H1 (cell line): ENCODE results near the gene PIK3C2G. TPM values are rescaled to one million over a fixed set of nuclear protein-coding genes. Genes with fewer than 3 reads are reported as not detected.

ENCODE experiments used
- CTCF ChIA-PET: fragments of 300-600 bp; sonication (Branson Sonifier 250); formaldehyde crosslinking; loops from one replicate; lab custom pipeline; 2021; ENCODE audit not compliant: partially characterized antibody; lab: Charles Lee
- POLR2A ChIA-PET: fragments of 300-600 bp; sonication (Branson Sonifier 250); formaldehyde crosslinking; loops from one replicate; lab custom pipeline; 2021; ENCODE audit warnings: inconsistent platforms; ENCODE audit not compliant: partially characterized antibody; lab: Charles Lee
- DNase-seq, 2 experiments: peaks; one replicate each; pipeline versions ENCODE4 v3.0.0 to v3.0.0-alpha.2; 2010 to 2022; ENCODE audit warnings: low spot score in 2 of 2, low read depth in 1 of 2, mixed read lengths in 1 of 2
- FAIRE-seq: peaks from 2 replicates; lab custom pipeline; 2011; peaks lifted over from hg19 to GRCh38; lab: Jason Lieb, UNC
- H2AFZ ChIP-seq: 2 replicates; pipeline ENCODE4 v1.8.1; 2012; ENCODE audit warnings: low read length, inconsistent platforms
- H2AK5ac ChIP-seq: 2 replicates; pipeline ENCODE4 v1.6.1; 2013; ENCODE audit warnings: low read depth, low read length
- H2BK120ac ChIP-seq: replicated peaks from 2 replicates; pipeline ENCODE3; 2013; ENCODE audit warnings: low read depth, low read length, inconsistent platforms
- H2BK12ac ChIP-seq: 2 replicates; pipeline ENCODE4 v1.6.1; 2013; ENCODE audit warnings: low read depth, low read length
- H2BK15ac ChIP-seq: 2 replicates; pipeline ENCODE4 v1.6.1; 2013; ENCODE audit warnings: low read length
- H2BK20ac ChIP-seq: 2 replicates; pipeline ENCODE4 v1.6.1; 2013; ENCODE audit warnings: low read length
- H2BK5ac ChIP-seq: 2 replicates; pipeline ENCODE4 v1.6.1; 2013; ENCODE audit warnings: low read depth, low read length
- H3K14ac ChIP-seq: 2 replicates; pipeline ENCODE4 v1.6.1; 2013; ENCODE audit warnings: inconsistent platforms; ENCODE audit not compliant: insufficient read length
- H3K18ac ChIP-seq: 2 replicates; pipeline ENCODE4 v1.6.1; 2013; ENCODE audit warnings: low read length; ENCODE audit errors: extremely low read depth
- H3K23ac ChIP-seq: 2 replicates; pipeline ENCODE4 v1.6.1; 2013; ENCODE audit warnings: inconsistent platforms; ENCODE audit not compliant: insufficient read length
- H3K23me2 ChIP-seq: 2 replicates; pipeline ENCODE4 v1.6.1; 2013; ENCODE audit warnings: low read depth, low read length
- H3K27ac ChIP-seq: 2 replicates; pipeline ENCODE4 v1.6.1; 2011; ENCODE audit warnings: low read depth, low read length, inconsistent platforms
- H3K27me3 ChIP-seq, 4 experiments: replicated peaks in 1 of 4; 1 replicate in 1 of 4; 2 replicates in 3 of 4; pipeline versions ENCODE4 v1.6.1 to v1.8.1; 2011 to 2013; ENCODE audit warnings: low read length in 3 of 4, mild to moderate bottlenecking in 3 of 4, inconsistent platforms in 2 of 4, mixed read lengths in 2 of 4, moderate library complexity in 1 of 4; ENCODE audit not compliant: control insufficient read depth in 3 of 4, insufficient read depth in 3 of 4; ENCODE audit errors: extremely low read depth in 1 of 4
- H3K36me3 ChIP-seq, 4 experiments: 2 replicates each; pipeline versions ENCODE4 v1.6.1 to v1.8.1; 2011 to 2013; ENCODE audit warnings: mild to moderate bottlenecking in 4 of 4, low read length in 3 of 4, moderate library complexity in 2 of 4, control low read depth in 1 of 4, inconsistent platforms in 1 of 4; ENCODE audit not compliant: insufficient read depth in 4 of 4, control insufficient read depth in 2 of 4
- H3K4ac ChIP-seq: replicated peaks from 2 replicates; pipeline ENCODE3; 2013; ENCODE audit warnings: low read length, low read depth, mixed read lengths, inconsistent platforms; ENCODE audit not compliant: insufficient read length
- H3K4me1 ChIP-seq, 4 experiments: replicated peaks in 1 of 4; 1 replicate in 1 of 4; 2 replicates in 3 of 4; pipeline versions ENCODE4 v1.6.1 to v1.8.1; 2011 to 2013; ENCODE audit warnings: low read length in 3 of 4, inconsistent platforms in 2 of 4, mixed read lengths in 1 of 4; ENCODE audit not compliant: insufficient read depth in 4 of 4, control insufficient read depth in 3 of 4
- H3K4me2 ChIP-seq, 2 experiments: 2 replicates each; pipeline versions ENCODE4 v1.6.1 to v1.8.1; 2011 to 2013; ENCODE audit warnings: low read depth in 2 of 2, low read length in 2 of 2, control low read depth in 1 of 2, inconsistent platforms in 1 of 2, mild to moderate bottlenecking in 1 of 2; ENCODE audit not compliant: insufficient read depth in 1 of 2
- H3K4me3 ChIP-seq, 4 experiments: fragments of 200-600, 300-600 bp in 1 of 4; sonication (generic), shearing (Covaris generic), sonication (Bioruptor Twin) in 1 of 4; 2 replicates each; pipeline versions ENCODE4 v1.5.1 to v1.8.1; 2011 to 2016; ENCODE audit warnings: low read length in 4 of 4, low read depth in 3 of 4, control low read depth in 2 of 4, inconsistent platforms in 2 of 4, mild to moderate bottlenecking in 2 of 4, mixed read lengths in 1 of 4, moderate library complexity in 1 of 4; ENCODE audit not compliant: insufficient read depth in 2 of 4; ENCODE audit errors: extremely low read depth in 1 of 4
- H3K56ac ChIP-seq: replicated peaks from 2 replicates; pipeline ENCODE3; 2013; ENCODE audit warnings: low read depth, mild to moderate bottlenecking, mixed read lengths, low read length, inconsistent platforms; ENCODE audit not compliant: insufficient read length
- H3K79me1 ChIP-seq: 2 replicates; pipeline ENCODE4 v1.6.1; 2013; ENCODE audit warnings: low read depth, low read length, control low read depth
- H3K79me2 ChIP-seq, 2 experiments: 2 replicates each; pipeline versions ENCODE4 v1.6.1 to v1.8.1; 2012 to 2013; ENCODE audit warnings: low read length in 2 of 2, mild to moderate bottlenecking in 2 of 2, inconsistent platforms in 1 of 2; ENCODE audit not compliant: insufficient read depth in 2 of 2, control insufficient read depth in 1 of 2
- H3K9ac ChIP-seq, 4 experiments: replicated peaks in 1 of 4; 1 replicate in 1 of 4; 2 replicates in 3 of 4; pipeline versions ENCODE4 v1.6.1 to v1.8.1; 2011 to 2013; ENCODE audit warnings: low read depth in 3 of 4, low read length in 3 of 4, control low read depth in 2 of 4, mild to moderate bottlenecking in 2 of 4, moderate library complexity in 2 of 4, inconsistent platforms in 1 of 4; ENCODE audit errors: extremely low read depth in 1 of 4
- H3K9me3 ChIP-seq, 2 experiments: 2 replicates each; pipeline versions ENCODE4 v1.6.1 to v1.8.1; 2012 to 2013; ENCODE audit warnings: mild to moderate bottlenecking in 2 of 2, moderate library complexity in 2 of 2, control low read depth in 1 of 2, inconsistent platforms in 1 of 2, low read depth in 1 of 2, low read length in 1 of 2, mixed read lengths in 1 of 2; ENCODE audit not compliant: insufficient read depth in 2 of 2
- H4K20me1 ChIP-seq, 2 experiments: replicated peaks in 1 of 2; 2 replicates each; pipeline versions ENCODE3 to v1.8.1; 2011 to 2013; ENCODE audit warnings: inconsistent platforms in 2 of 2, low read length in 2 of 2, mild to moderate bottlenecking in 1 of 2; ENCODE audit not compliant: insufficient read depth in 2 of 2, control insufficient read depth in 1 of 2
- H4K5ac ChIP-seq: 2 replicates; pipeline ENCODE4 v1.6.1; 2013; ENCODE audit warnings: low read length, low read depth, mixed read lengths, inconsistent platforms; ENCODE audit not compliant: insufficient read length
- H4K8ac ChIP-seq: 2 replicates; pipeline ENCODE4 v1.8.0; 2013; ENCODE audit warnings: mild to moderate bottlenecking, moderate library complexity, low read length, inconsistent platforms; ENCODE audit not compliant: insufficient read depth; ENCODE audit errors: extremely low read depth
- H4K91ac ChIP-seq: replicated peaks from 2 replicates; pipeline ENCODE3; 2013; ENCODE audit warnings: low read length, mixed read lengths, inconsistent platforms; ENCODE audit not compliant: insufficient read length
- CHD1 ChIP-seq: IDR thresholded peaks from 2 replicates; pipeline ENCODE4 v1.6.1; 2012; ENCODE audit warnings: low read depth, low read length, improper control_type of control experiment
- CTBP2 ChIP-seq: IDR thresholded peaks from 2 replicates; pipeline ENCODE4 v1.7.0; 2011; ENCODE audit warnings: borderline replicate concordance, mild to moderate bottlenecking, moderate library complexity, mixed read lengths, low read length; ENCODE audit not compliant: insufficient read depth, insufficient read length
- POLR2AphosphoS5 ChIP-seq: IDR thresholded peaks from 2 replicates; pipeline ENCODE4 v1.6.1; 2011; ENCODE audit warnings: low read depth, low read length
- WGBS, 2 experiments: shearing (Covaris generic) in 1 of 2; methylation state at CpG; one replicate each; pipeline versions ENCODE4 v1.1.6 to v1.1.7; 2013 to 2015; ENCODE audit warnings: low lambda C conversion rate in 2 of 2, mixed read lengths in 2 of 2, inconsistent platforms in 1 of 2, low coverage in 1 of 2, missing lambda C conversion rate in 1 of 2; ENCODE audit not compliant: insufficient replicate concordance in 2 of 2, insufficient coverage in 1 of 2, insufficient read length in 1 of 2; ENCODE audit errors: extremely low coverage in 1 of 2, missing lambda C conversion rate in 1 of 2; 5-methylcytosine and 5-hydroxymethylcytosine counted together
- polyA plus RNA-seq, 7 experiments: library from polyadenylated mRNA; depleted of rRNA in 3 of 7; stranded (reverse) in 5 of 7; unstranded in 2 of 7; fragments of >200 nt in 5 of 7; fragments of 200-250 nt in 2 of 7; gene quantifications; 1 replicate in 5 of 7; 2 replicates in 1 of 7; 4 replicates in 1 of 7; pipeline versions ENCODE4 v1.2.1 to v1.2.3, GENCODE V29; 2011 to 2013; ENCODE audit warnings: missing spikeins in 2 of 7, mixed read lengths in 2 of 7
- total RNA-seq: library from RNA; stranded (reverse); fragmentation: NEBNext Ultra II Directional; extraction: Animal tissue kit (Norgen Biotek cat#: 25700); gene quantifications from 2 replicates; pipeline ENCODE4 v1.2.1, GENCODE V29; 2021

PIK3C2G gene
- total and polyA plus RNA-seq, 2 of the 8 experiments (the other 6 are each of a cell fraction or from before 2014, with no cell fraction given) = not detected

DNA sequence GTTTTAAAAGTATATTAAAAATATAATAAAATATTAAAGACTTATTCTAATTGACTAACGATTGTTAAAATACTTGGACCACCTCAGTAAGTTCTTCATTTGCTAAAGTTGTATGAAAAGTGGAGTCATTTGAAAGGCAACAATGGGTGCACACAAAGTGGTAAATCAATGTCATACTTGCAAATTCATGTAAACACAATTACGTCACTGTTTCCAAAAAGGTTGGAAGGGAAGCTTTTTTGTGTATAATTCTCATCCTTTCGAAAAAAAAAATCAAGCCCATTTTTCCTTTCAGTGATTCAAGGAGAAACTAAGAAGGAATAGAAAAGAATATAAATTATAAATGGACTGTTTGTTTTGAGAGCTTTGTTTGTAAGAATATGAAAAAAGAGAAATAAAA lies 166.2 kb downstream of the PIK3C2G start:
- Histone ChIP-seq H4K8ac (no peak overlapping the region), H3K4me1 (peaks cover 0 to 3% (median under 1%) of the 10 kb centered on the region in 4 experiments; a peak in 3 of 7 replicates), H3K9me3 (no peaks in the 10 kb centered on the region), H3K56ac (no peak overlapping the region), H3K23ac (no peak overlapping the region), H3K79me2 (no peaks in the 10 kb centered on the region), H2BK120ac (no peak overlapping the region), H3K23me2 (no peaks in the 10 kb centered on the region), H3K79me1 (no peaks in the 10 kb centered on the region), H2BK20ac (no peak overlapping the region), H2BK5ac (no peak overlapping the region), H3K14ac (no peak overlapping the region), H2AFZ (no peak overlapping the region), H3K4me3 (no peak overlapping the region), H2BK15ac (no peak overlapping the region), H4K5ac (no peak overlapping the region), H3K4ac (no peak overlapping the region), H2BK12ac (no peak overlapping the region), H3K9ac (no peak overlapping the region), H3K4me2 (no peak overlapping the region), H4K20me1 (no peaks in the 10 kb centered on the region), H2AK5ac (no peak overlapping the region), H3K27ac (no peak overlapping the region), H3K27me3 (no peaks in the 10 kb centered on the region), H4K91ac (no peak overlapping the region), H3K18ac (no peak overlapping the region), H3K36me3 (no peaks in the 10 kb centered on the region)
- CTCF ChIA-PET = interaction anchor here (0.9 to 1.0 kb wide), 2 partner anchors 124 to 759 kb away, joined by 3 to 4 read pairs; no protein-coding TSS in a partner anchor
- DNase-seq (no peak), FAIRE-seq (no peak)
- TF ChIP-seq CHD1 (no peak), POLR2AphosphoS5 (no peak), CTBP2 (no peak)
- WGBS, 2 experiments = 100% methylated on average over 3 of the region's 3 CpGs; no CpG with 5 or more reads in 1 of the 2 experiments
- POLR2A ChIA-PET = no interaction called here
